Hematopoietic multipotent progenitor cell treated with erythropoietin and hydrocortisone succinate and interleukin-3 and kit ligand, for 17 days (in vitro differentiated cells): ENCODE data around the gene SORBS1.

Experiments
- DNase-seq: peaks from one replicate; pipeline ENCODE4 v3.0.0-alpha.2; 2015; ENCODE audit warnings: low spot score

The SORBS1 gene

DNA sequence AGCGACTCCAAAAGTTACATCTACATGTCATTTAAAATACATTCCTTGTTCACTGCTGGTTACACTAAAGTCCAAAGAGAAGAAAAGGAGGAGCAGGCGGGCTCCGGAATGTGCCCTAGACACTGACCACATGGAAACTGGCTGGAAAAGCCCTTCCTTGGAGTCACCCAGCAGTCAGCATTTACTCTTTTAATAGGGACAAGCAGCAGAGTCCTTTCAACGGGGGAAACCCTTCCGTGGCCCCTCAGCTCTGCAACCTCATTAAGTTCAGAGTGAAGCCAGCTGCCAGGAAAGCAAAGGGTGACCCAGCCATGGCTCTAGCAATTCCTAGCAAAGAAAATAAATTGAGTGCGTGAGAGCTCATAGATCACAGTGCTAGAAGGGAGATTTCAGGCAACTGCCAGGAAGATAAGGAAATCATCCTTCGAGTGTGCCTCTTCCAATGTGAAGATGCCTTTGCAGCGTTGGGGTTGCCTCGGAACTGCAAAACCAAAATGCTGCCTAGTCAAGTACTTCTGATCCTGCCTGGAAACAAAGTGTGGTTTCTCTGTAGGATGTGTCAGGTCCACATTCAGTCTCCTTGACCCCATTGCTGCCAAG, 101.6 kb downstream of the SORBS1 start:
- no peak for DNase-seq

DNA sequence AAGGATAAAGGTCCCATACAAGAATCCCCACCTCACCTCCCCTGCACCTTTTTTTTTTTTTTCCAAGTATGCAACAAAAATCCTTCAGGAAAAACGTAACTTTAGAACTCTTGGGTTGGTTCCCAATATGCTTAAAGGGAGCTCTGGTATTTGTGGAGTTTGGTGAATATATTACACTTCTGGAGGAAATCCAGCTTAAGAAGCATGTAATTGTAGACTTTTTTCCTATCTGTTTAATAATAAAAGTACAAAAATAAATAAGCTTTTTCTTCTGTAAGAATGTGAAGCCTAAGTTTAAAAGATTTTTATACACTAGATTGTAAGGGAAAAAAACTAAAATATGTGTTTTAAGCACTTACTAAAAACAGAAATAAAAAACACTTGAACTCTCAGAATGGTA, 102.3 kb downstream of the SORBS1 start:
- no peak for DNase-seq

DNA sequence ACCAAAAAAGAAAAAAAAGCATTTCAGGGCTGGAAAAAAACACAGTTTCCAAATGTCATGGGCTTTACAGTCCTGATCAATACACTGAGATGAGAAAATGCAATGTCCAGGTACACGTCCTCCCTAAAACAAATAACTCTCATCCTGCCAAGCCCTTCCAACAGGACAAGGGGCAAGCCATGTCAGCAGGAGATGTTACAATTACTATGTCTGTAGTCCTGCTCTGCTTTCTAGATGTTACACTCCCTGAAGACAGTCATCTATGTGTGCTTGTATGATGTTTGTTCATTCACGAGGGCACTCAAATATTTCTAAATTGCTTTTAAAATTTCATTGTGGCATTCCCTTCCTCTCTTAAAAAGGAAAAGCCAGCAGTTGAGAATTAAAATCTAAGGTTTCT, 103.2 kb downstream of the SORBS1 start:
- DNase-seq: no peak

DNA sequence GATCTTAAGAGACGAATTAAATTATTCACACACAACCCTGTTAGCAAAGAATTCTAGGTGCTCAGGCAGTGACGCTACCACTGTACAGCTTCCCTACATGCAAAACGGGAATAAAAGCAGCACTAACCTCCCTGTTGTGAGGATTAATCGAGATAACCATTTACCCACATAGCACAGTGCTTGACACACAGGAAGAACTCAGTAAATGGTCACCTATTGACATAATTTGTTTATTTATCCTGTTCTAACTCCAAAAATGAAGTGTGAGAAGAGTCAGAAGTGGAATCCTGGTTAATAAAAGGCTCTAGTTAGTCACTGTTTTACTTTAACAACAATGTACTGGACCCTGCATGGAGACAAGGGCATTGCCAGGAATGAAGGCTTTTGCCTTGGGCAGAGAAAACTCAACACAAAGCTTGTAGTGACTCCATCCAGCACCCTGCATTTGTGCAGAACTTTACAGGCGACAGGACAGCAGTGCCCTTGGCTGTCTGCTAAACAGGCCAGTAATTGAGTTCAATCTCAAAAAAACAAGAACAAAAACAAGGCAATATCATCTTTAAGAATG, 103.8 kb downstream of the SORBS1 start:
- no peak for DNase-seq

DNA sequence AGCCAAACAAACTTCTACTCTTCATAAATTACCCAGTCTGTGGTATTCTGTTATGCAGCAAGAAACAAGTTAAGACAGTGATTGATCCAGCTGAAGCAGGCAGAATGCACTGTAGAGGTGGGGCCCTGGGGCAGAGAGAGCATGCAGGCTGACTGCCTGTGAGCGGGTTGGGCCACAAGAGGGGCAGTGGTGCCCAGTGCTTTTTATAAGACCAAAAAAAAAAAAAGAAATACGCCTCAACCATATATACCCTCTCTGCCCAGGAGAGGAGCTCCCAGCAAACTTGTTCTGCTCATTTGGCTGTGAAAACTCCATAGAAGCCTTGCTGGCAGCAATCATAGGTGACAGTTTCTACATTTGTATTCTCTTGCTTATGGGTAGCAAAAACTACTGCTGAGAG, 104.7 kb downstream of the SORBS1 start:
- DNase-seq: no peak

DNA sequence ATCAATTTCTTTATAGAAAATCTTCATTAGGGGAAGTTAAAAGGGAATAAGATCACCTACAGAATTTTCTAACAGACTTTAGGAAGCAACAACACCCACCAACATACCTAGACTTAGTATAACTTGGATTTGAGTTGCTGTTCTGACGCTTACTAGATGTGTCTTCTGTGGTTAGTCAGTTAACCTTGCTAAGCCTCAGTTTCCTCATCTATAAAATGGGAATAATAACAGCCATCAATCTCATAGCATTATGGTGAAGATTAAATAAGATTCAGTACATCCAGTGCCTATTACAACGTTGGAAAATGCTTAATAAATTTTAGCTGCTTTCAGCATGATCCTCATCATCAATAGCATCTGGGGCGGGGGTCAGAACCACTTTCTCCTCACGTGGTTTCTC, 106.2 kb downstream of the SORBS1 start:
- no peak for DNase-seq

DNA sequence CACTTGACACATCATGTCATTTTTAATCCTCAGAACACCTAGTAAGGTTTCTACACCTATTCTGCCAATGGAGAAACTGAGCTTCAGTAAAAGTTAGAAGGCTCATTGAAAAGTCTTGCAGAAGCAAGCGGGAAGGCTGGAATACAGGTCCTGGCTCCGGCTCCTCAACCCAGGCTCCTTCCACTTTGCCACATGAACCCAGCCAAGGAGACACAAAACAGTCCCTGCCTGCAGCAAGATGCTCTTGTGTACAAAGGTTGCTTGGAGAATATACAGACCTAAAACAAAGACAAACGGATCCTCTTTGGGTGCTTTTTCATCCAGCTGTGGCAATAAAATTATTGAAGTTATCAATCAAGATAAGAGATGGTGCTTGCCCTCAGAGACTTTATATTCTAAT, 106.8 kb downstream of the SORBS1 start:
- DNase-seq: no peak

DNA sequence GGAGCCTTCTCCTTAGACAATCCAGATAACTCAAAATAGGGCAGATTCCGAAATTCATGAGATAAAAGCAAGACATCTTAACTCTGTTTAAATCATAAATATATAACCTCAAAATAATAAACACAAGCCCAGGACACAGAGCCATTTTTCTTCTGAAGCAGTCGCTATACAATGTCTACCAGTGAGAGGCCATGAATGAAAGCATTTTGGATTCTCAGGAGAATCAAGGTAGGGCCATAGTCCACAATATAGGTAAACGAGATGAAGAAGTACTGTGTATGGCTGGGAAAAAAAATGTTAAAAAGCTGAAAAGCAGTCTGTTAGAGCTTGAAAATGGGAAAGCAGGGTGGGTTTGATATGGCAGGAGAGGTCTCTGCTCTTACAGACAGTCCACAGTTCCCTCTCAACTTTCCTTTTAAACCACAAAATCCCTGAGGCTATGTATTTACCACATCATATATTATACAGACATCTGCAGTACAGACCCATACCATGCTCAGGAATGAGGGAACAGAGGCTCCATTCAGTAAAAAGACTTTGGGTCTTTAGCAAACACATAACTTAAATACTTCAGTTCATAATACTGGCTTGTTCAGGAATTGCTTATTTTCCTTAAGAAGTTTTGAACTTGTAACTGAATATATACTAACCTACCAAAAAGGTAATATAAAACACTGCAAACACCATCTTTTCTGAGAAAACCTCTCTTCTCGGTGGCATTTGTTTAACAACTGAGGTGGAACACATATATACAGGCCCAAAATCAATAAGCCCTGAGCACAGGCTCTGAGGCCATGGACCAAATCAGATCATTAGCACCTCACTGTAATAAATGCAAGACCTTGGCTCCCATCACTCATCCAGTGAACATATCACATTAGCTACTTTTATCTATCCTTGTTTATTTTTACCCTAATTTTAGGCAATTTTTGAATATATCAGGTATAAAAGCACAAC, 109.3 kb downstream of the SORBS1 start:
- DNase-seq: no peak

DNA sequence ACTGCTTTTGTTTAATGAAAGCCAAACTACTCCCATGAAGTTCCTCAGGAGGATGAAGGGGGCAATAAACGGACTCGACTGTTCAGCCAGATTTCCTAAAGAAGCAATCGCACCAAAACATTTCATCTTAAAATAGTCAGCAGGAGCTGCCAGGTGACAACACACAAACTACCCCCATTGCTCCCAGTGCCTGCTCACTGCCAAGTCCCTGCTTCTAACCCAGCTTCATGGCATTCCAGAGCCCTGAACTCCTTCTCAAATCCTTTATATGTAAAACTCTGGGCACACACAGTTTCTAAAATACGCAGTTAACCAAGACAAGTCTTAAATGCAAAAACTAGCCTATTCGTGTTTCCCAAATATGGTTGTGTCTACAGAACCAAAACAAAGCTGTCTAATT, 110.0 kb downstream of the SORBS1 start:
- DNase-seq: no peak

DNA sequence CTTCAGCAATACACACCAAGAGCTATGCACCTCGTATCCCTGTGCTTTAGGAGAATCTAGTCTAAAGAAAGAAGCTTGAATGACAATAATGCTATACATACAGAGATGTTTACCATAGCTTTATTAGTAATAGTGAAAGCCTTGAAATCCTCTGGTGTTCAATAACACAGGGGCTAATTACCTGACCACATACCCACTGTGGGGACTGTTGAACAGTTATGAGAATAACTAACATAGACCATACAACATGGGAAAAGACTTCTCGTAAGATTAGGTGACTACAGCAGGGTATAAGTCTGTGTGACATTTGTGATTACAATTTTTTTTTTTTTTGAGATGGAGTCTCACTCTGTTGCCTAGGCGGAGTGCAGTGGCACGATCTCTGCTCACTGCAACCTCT, 111.0 kb downstream of the SORBS1 start:
- DNase-seq: no peak

DNA sequence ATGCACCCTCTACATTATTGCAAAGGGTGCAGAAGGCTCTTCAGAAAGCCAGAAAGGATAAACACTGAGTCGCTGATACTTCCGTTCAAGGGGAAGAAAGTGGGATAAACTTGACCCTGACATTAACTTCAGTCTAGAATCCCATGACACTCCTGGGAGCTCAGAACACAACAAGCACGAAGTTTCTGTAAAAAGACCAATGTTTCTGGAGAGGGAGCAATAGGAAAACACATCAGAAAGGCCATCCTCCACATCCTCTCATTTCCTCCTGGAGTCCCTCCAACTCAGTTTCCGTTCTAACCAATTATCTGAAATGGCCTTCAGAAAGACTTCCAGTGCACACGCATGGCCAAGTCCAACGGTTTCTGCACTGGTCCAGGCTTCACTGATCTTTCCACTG, 113.5 kb downstream of the SORBS1 start:
- no peak for DNase-seq

DNA sequence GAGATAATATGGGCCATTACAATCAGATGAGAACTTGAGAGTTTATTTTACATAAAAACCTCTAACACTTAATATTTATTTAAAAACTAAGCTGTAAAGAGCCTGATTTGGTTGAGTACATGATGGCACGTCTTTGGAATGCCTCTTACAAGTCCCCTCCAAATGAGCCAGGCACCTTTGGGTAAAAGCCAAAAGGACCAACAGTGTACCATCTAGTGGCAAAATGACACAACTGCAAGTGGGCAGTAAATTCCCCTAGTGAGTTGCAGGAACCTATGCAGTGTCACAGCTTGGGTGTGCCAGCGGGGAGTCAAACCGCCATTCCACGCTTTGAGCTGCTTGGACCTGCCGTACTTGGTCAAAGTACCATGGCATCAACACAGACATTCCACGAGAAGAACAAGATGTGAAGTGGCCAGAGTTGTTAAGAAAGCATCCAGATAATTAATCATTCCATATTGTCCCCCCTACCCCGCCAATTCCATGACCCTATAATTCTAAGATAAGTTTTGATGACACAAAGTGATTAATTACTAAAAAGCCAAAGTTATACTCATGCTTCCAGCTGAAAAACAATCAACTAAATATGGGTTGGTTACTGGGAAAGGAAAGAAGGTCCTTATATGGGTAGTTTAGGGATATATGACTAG, 115.2 kb downstream of the SORBS1 start:
- peak; percentile 87 for DNase-seq

DNA sequence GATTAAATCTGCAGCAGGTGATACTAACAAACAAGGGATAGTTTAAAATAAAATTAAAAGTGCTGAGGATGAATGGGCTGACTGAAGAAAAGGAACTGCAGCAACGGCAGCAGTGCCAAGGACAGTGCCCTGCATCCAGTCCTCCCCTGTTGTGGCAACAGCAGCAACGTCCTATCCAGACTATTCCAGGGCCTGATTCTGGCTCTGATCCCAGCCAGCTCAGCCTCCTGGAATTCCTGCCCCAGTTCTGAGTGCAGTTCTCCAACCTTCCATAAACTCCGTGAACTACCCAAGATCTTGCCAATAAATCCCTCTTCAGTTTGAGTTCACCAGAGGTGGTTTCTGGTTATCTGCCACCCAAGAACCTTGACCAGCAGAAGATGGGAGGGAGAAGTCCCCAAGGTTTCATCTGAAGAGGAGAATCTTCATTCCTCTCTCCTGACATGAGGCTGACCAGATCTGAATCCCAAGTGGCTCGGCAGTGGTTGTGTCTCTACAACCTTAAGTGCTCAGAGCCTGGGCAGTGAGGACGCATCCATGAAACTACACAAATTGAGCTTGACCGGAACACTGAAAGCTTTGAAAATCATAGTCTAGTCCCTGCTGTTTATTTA, 115.8 kb downstream of the SORBS1 start:
- DNase-seq: no peak

DNA sequence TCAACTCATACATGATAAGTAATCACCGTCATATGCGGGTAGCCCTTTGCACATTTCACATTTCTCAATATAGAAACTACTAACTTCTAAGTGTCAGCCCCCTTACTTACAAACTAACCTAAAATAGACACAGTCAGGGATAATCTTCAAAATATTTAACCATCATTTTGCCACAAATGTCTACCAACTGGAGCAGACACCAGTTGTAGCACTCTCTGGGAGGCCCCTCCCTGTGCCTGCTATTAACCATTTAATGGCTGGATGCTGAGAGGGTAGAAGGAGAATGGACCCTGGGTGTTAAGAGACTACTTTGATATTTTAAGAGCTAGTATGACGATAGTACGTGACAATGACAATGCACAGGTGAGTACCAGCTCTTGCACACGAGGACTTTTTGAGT, 116.4 kb downstream of the SORBS1 start:
- DNase-seq: no peak

DNA sequence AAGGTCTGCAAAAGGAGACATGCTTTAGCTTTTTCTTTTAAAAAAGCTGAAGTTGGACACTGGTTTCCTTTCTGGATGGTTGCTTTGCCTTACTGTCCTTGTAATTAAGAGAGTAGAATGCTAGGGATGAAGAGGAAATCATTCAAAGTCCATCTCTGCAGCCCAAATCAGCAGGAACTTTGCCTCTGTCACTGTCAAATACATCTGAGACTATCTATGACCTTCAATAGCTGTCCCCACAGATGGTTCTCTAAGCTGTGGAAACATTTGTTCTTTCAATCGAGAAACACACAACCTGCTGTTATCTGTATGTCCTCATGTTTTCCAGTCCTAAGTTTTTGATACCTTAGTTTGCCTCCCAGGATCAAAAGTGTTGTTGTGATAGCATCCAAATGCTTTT, 117.5 kb downstream of the SORBS1 start:
- no peak for DNase-seq

DNA sequence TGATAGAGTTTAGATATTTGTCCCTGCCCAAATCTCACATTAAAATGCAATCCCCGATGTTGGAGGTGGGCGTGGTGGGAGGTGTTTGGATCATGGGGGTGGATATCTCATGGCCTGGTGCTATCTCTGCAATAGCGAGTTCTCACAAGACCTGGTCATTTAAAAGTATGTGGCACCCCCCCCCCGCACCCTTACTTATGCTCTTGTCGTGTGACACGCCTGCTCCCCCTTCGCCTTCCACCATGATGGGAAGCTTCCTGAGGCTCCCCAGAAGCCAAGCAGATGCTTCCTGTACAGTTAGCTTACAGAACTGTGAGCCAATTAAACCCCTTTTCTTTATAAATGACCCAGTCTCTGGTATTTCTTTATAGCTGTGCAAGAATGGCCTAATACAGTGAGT, 118.8 kb downstream of the SORBS1 start:
- no peak for DNase-seq

DNA sequence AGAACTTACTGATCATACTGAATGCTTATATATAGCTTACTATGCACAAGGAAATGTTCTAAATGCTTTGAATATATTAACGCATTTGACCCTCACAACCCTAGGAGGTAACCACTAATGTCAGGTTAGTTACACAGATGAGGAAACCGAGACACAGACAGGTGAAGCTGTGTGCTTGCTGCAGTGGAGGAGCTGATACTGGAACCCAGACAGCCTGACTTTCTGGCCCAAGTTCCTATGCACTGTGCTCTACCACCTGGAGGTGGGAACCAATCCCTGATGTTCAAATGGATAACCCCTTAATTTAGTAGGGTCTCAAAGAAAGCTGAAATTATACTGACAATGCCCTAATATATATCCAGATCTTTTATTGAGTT, 119.6 kb downstream of the SORBS1 start:
- no peak for DNase-seq

DNA sequence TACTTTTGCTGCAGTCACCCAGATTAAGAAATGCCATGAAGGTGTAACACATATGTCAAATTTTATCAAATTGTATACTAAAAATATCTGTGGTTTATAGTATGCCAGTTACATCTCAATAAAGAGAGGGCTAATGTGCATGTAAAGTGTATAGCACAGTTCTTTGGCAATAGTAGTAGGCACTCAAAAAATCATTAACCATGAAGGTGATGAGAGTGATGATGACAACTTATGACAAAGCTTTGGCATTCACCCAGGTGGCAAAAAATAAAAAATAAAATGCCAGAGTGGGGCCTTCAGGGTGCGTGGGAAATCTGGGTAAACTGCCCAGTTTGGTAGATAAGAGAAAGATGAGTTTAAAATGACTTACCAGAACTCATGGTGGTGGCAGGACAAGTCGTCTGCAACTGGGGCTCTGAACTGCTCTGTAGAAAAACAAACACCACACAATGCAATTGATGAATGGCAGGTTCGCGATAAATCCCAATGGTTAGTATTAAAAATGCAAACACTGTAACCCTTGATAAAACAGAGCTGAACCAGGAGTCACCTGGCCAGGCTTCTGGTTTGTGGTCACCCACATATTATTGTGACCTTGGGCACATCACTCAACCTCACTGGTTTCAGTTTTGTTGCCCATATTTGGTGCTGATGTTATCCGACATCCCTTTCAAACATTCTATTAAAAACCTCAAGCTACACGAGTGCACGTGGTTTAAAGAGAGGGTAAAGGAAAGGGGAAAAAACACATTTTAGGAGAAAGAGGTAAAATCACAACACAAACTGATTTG, 120.2 kb downstream of the SORBS1 start:
- DNase-seq: no peak

DNA sequence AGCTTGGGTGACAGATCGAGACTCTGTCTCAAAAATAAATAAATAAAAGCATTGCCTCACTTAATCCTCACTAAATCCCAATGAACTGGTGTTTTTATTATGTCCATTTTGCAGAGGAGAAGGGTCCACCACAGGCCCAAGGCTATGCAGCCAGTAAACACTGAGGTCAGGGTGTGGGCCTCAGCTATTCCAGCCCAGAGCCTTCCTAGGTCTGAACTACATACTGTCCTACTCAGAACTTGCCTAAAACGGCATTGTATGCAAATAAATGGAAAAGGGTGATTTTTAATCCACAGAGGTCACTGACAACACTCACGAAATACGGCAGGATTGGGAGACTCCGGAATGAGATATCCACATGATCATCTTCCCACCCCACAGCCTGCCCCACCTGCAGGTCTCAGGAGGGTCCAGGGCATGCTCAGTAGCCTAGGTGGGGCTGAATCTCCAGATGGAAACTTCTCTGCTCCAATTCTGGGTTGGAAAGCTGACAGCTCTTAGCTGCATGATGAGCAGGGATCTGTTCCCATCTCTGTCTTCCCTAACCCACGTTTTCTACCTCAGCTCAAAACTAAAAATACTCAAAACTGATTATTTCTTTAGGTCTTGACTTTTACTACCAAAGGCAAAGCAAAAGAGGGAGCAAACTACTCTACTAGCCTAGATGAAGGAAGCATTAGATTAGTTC, 121.0 kb downstream of the SORBS1 start:
- DNase-seq: no peak

DNA sequence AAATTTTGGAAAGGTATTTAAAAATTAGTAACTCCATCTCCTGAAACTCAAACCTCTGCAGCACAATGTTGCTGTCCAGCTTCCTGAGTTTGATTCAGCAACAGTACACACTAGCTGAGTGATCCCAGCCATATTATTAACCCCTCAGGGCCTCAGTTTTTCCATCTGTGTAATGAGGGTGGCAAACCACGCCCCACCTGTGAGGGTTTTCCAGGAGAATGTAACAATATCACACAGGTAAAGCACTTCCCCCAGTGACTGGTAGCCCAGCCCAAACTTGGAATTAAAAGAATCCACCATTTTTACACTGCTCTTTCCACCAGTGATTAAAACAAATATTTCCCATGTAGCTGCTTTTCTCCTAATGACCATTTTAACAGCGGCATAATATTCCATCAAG, 122.4 kb downstream of the SORBS1 start:
- no peak for DNase-seq

DNA sequence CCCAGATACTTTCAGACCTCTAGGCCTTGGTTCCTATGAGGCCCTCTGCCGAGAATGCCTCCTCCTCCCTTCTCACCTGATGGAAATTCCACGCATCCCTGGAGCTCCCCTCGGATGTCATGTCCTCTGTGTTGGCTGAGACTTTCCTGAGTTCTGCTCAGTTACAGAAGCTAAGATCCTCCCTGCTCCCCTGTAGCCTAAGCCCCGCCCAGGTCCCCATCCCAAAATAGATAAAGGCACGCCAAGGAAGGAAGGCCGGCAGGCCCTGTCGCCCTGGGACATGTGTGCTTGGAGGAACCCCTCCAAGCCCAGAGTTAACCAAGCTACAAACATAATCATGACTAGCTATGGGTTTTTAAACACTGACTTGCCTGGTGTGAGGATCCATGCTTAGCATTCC, 123.5 kb downstream of the SORBS1 start:
- no peak for DNase-seq
